Urinary bladder (tissue), 4 donors: ENCODE results near the gene GP5. TPM values are rescaled to one million over a fixed set of nuclear protein-coding genes. Genes with fewer than 3 reads are reported as not detected.

ENCODE experiments used
- DNase-seq: peaks from one replicate; pipeline ENCODE4 v3.0.0-alpha.2; 2015; ENCODE audit errors: extremely low spot score
- H3K27ac ChIP-seq: one replicate; pipeline ENCODE4 v1.5.1; 2013; ENCODE audit warnings: low read depth, mild to moderate bottlenecking, moderate library complexity
- H3K36me3 ChIP-seq: one replicate; pipeline ENCODE4 v1.6.1; 2013; ENCODE audit warnings: mild to moderate bottlenecking, moderate library complexity; ENCODE audit not compliant: insufficient read depth
- H3K4me1 ChIP-seq: one replicate; pipeline ENCODE4 v1.6.1; 2013; ENCODE audit warnings: mild to moderate bottlenecking, moderate library complexity; ENCODE audit not compliant: insufficient read depth
- H3K4me3 ChIP-seq: one replicate; pipeline ENCODE4 v1.5.1; 2013; ENCODE audit warnings: low read depth, low read length
- WGBS: extraction: QIAGEN DNeasy Blood & Tissue Kit; methylation state at CpG from one replicate; pipeline ENCODE4 v1.1.7; 2013; 5-methylcytosine and 5-hydroxymethylcytosine counted together
- polyA plus RNA-seq: library from polyadenylated mRNA; stranded (reverse); fragments of 200-250 nt; gene quantifications from one replicate; pipeline ENCODE4 v1.2.3, GENCODE V29; 2013
- total RNA-seq: library from RNA; depleted of rRNA; stranded (reverse); fragments of >200 nt; gene quantifications from one replicate; pipeline ENCODE4 v1.2.3, GENCODE V29; 2014
- donor health status: healthy with polysubstance abuse.
- donor health status: healthy.

Gene GP5
- total and polyA plus RNA-seq, 2 donors, result 0.10 to 0.90 TPM

- H3K36me3 ChIP-seq, result no peaks in the 10 kb centered on the region
- H3K4me1 ChIP-seq, result peaks cover 2% of the 10 kb centered on the region
- WGBS, result 87% methylated on average over 7 of the region's 7 CpGs
- no peak overlapping the region for H3K4me3 ChIP-seq
- no peak for DNase-seq
- no peak overlapping the region for H3K27ac ChIP-seq
Observed at GRCh38 chr3:194392576-194392975, 6.5 kb downstream of the GP5 start.

- Histone ChIP-seq H3K27ac (no peak overlapping the region), H3K4me3 (no peak overlapping the region), H3K36me3 (no peaks in the 10 kb centered on the region), H3K4me1 (no peaks in the 10 kb centered on the region)
- DNase-seq, result no peak
Observed at GRCh38 chr3:194390835-194391234, 8.2 kb downstream of the GP5 start.

- H3K36me3 ChIP-seq, result no peaks in the 10 kb centered on the region
- no peak overlapping the region for H3K4me3 ChIP-seq
- 93% methylated on average over 8 of the region's 8 CpGs for WGBS
- no peaks in the 10 kb centered on the region for H3K4me1 ChIP-seq
- DNase-seq, result no peak
- no peak overlapping the region for H3K27ac ChIP-seq
Observed at GRCh38 chr3:194389269-194389668, 9.8 kb downstream of the GP5 start.

- Histone ChIP-seq H3K36me3 (no peaks in the 10 kb centered on the region), H3K4me3 (no peak overlapping the region), H3K4me1 (no peaks in the 10 kb centered on the region), H3K27ac (no peak overlapping the region)
- 95% methylated on average over 8 of the region's 8 CpGs for WGBS
- no peak for DNase-seq
Observed at GRCh38 chr3:194387926-194388418, 11.1 kb downstream of the GP5 start.

- Histone ChIP-seq H3K36me3 (no peaks in the 10 kb centered on the region), H3K4me3 (no peak overlapping the region), H3K27ac (no peak overlapping the region), H3K4me1 (no peaks in the 10 kb centered on the region)
- WGBS, result 97% methylated on average over 6 of the region's 6 CpGs
- no peak for DNase-seq
Observed at GRCh38 chr3:194387276-194387675, 11.8 kb downstream of the GP5 start.

- H3K27ac ChIP-seq, result no peak overlapping the region
- H3K4me3 ChIP-seq, result no peak overlapping the region
- 68% methylated on average over 7 of the region's 7 CpGs for WGBS
- no peaks in the 10 kb centered on the region for H3K4me1 ChIP-seq
- no peak for DNase-seq
- H3K36me3 ChIP-seq, result no peaks in the 10 kb centered on the region
Observed at GRCh38 chr3:194386648-194387047, 12.4 kb downstream of the GP5 start.

- no peak overlapping the region for H3K27ac ChIP-seq
- no peak for DNase-seq
- H3K36me3 ChIP-seq, result no peaks in the 10 kb centered on the region
- no peak overlapping the region for H3K4me3 ChIP-seq
- H3K4me1 ChIP-seq, result no peaks in the 10 kb centered on the region
- WGBS, result 67% methylated on average over 15 of the region's 15 CpGs
Observed at GRCh38 chr3:194386066-194386465, 13.0 kb downstream of the GP5 start.

GRCh38 chr3:194384569-194385001 is 14.5 kb downstream of the GP5 start:
- no peak overlapping the region for H3K4me3 ChIP-seq
- no peak overlapping the region for H3K27ac ChIP-seq
- H3K36me3 ChIP-seq, result no peaks in the 10 kb centered on the region
- DNase-seq, result no peak
- H3K4me1 ChIP-seq, result no peaks in the 10 kb centered on the region
- WGBS, result 90% methylated on average over 12 of the region's 12 CpGs

GRCh38 chr3:194384156-194384555 is 14.9 kb downstream of the GP5 start:
- no peaks in the 10 kb centered on the region for H3K36me3 ChIP-seq
- H3K4me3 ChIP-seq, result no peak overlapping the region
- no peak overlapping the region for H3K27ac ChIP-seq
- 73% methylated on average over 6 of the region's 6 CpGs for whole genome bisulfite sequencing
- no peaks in the 10 kb centered on the region for H3K4me1 ChIP-seq
- no peak for DNase-seq

GRCh38 chr3:194383276-194383940 is 15.7 kb downstream of the GP5 start:
- H3K36me3 ChIP-seq, result no peaks in the 10 kb centered on the region
- no peak overlapping the region for H3K4me3 ChIP-seq
- no peak overlapping the region for H3K27ac ChIP-seq
- 86% methylated on average over 14 of the region's 14 CpGs for WGBS
- no peaks in the 10 kb centered on the region for H3K4me1 ChIP-seq
- no peak for DNase-seq

- H3K27ac ChIP-seq, result no peak overlapping the region
- 79% methylated on average over 9 of the region's 9 CpGs for WGBS
- no peak overlapping the region for H3K4me3 ChIP-seq
- H3K36me3 ChIP-seq, result no peaks in the 10 kb centered on the region
- H3K4me1 ChIP-seq, result no peaks in the 10 kb centered on the region
- DNase-seq, result no peak
Observed at GRCh38 chr3:194382892-194383223, 16.2 kb downstream of the GP5 start.

- Histone ChIP-seq H3K4me3 (no peak overlapping the region), H3K36me3 (no peaks in the 10 kb centered on the region), H3K4me1 (no peaks in the 10 kb centered on the region), H3K27ac (no peak overlapping the region)
- DNase-seq, result no peak
- 80% methylated on average over 20 of the region's 20 CpGs for WGBS
Observed at GRCh38 chr3:194382196-194382891, 16.7 kb downstream of the GP5 start.

- H3K4me3 ChIP-seq, result no peak overlapping the region
- 56% methylated on average over 17 of the region's 17 CpGs for whole genome bisulfite sequencing
- no peak for DNase-seq
- H3K27ac ChIP-seq, result no peak overlapping the region
- H3K36me3 ChIP-seq, result no peaks in the 10 kb centered on the region
- H3K4me1 ChIP-seq, result no peaks in the 10 kb centered on the region
Observed at GRCh38 chr3:194381460-194381875, 17.6 kb downstream of the GP5 start.

GRCh38 chr3:194380326-194380725 is 18.7 kb downstream of the GP5 start:
- no peak for DNase-seq
- WGBS, result 81% methylated on average over 7 of the region's 7 CpGs
- H3K27ac ChIP-seq, result no peak overlapping the region

More at GRCh38 chr3:194380326-194380725, 18.7 kb downstream of the GP5 start:
- Histone ChIP-seq H3K4me3 (no peak overlapping the region), H3K4me1 (no peaks in the 10 kb centered on the region), H3K36me3 (no peaks in the 10 kb centered on the region)
